ENCODE measurements around the gene CCDC149. TPM values are rescaled to one million over a fixed set of nuclear protein-coding genes. Genes with fewer than 3 reads are reported as not detected.

CCDC149 gene
- total and polyA plus RNA-seq, 2 of the 4 experiments (the other 2 are of a cell fraction) = 6.7 to 7.0 TPM

GRCh38 chr4:24810871-24811631, 101.8 kb downstream of the CCDC149 start:
- Histone ChIP-seq H3K23ac (ENCODE audit: low read depth, low read length) (no peak overlapping the region), H2AK5ac (ENCODE audit: low read depth, low read length) (0 out of 2 replicates have a peak overlapping the region, but pooled peaks have one; percentile 70), H3K4me2 (ENCODE audit: low read depth, low read length) (no peak overlapping the region), H3K14ac (replicated peaks; ENCODE audit: low read depth, low read length) (no peak overlapping the region), H2AFZ (replicated peaks; ENCODE audit: low read length, poor library complexity) (no peak overlapping the region), H4K5ac (ENCODE audit: low read depth, low read length) (no peak overlapping the region), H2BK15ac (ENCODE audit: low read depth, low read length) (no peak overlapping the region), H3K4me3 (ENCODE audit: insufficient read depth, low read depth, low read length) (no peak overlapping the region), H3K56ac (ENCODE audit: extremely low read depth, insufficient read depth, low read length) (no peak overlapping the region), H2BK20ac (ENCODE audit: low read depth, low read length) (no peak overlapping the region), H3K79me1 (ENCODE audit: low read depth in 1 of 2, low read length in 2 of 2) (peaks cover 0 to 5% of the 10 kb centered on the region in 2 experiments; a peak in 1 of 4 replicates), H3K9me3 (ENCODE audit: control insufficient read depth, insufficient read depth, low read length) (peaks cover 5% of the 10 kb centered on the region), H2BK5ac (ENCODE audit: low read depth, low read length, poor library complexity, severe bottlenecking) (no peak overlapping the region), H3K27me3 (ENCODE audit: control insufficient read depth, insufficient read depth, low read length) (no peaks in the 10 kb centered on the region), H2BK120ac (ENCODE audit: low read depth, low read length) (peak overlapping the region; percentile 54; the same call in 1 of the 2 replicates), H2AK9ac (replicated peaks; ENCODE audit: low read depth, low read length, poor library complexity) (no peak overlapping the region), H4K91ac (ENCODE audit: insufficient read depth, low read depth, low read length) (no peak overlapping the region), H3K9ac (ENCODE audit: low read depth, low read length) (no peak overlapping the region), H3K27ac (ENCODE audit: insufficient read depth, low read length) (no peak overlapping the region), H3K9me1 (ENCODE audit: insufficient read depth, low read length) (peaks cover 8% of the 10 kb centered on the region), H3K4ac (ENCODE audit: low read depth, low read length) (peak overlapping the region; percentile 67), H3K18ac (ENCODE audit: low read depth, low read length) (no peak overlapping the region), H4K20me1 (ENCODE audit: insufficient read depth, low read length) (0 out of 2 replicates have a peak, but pooled peaks cover 3% of the 10 kb centered on the region), H3K36me3 (ENCODE audit: control insufficient read depth, insufficient read depth, low read length) (peaks cover 3% of the 10 kb centered on the region; the same call in 1 of the 2 replicates), H3K4me1 (ENCODE audit: control insufficient read depth, insufficient read depth, low read length) (peaks cover 10% of the 10 kb centered on the region), H4K8ac (ENCODE audit: low read depth in 2 of 2, low read length in 2 of 2) (no peak overlapping the region)
- BruUV-seq (replicated peaks) = no TSS peak
- intact Hi-C loops (cut with micrococcal nuclease) (loop anchor here (5.0 kb wide), 1 partner anchor 41 kb away; no protein-coding TSS in a partner anchor), dilution Hi-C loops (cut with HindIII; ENCODE audit: low sequenced_read_pairs, unreplicated experiment) (no loop called here), in situ Hi-C loops (cut with MboI; ENCODE audit: low sequenced_read_pairs) (no loop called here)
- WGBS, 2 experiments (ENCODE audit: extremely low coverage in 2 of 2, insufficient read length in 1 of 2) = 100% methylated on average over 3 of the region's 6 CpGs; no CpG with 5 or more reads in 1 of the 2 experiments
- ChIA-PET CTCF (no interaction called here), POLR2A (ENCODE audit: unreplicated experiment) (no interaction called here)
- ATAC-seq (ENCODE audit: low read depth) (no peak), DNase-seq (no peak)
- no peak for TF ChIP-seq RCOR1 (IDR thresholded peaks at IDR 0.05; ENCODE audit: insufficient replicate concordance, low read length)
- no peak for TF ChIP-seq RFX5 (IDR thresholded peaks at IDR 0.05; ENCODE audit: low read depth, low read length)
- no peak for TF ChIP-seq SMC3 (IDR thresholded peaks at IDR 0.05; ENCODE audit: low read depth, low read length)
- TF ChIP-seq USF2 (IDR thresholded peaks at IDR 0.05; ENCODE audit: low read depth, low read length) = no peak

Measured in IMR-90 (cell line).